SU-DHL-6 (cell line): Measurements from ENCODE around the gene RAB33A.

Experiments
- H2AFZ ChIP-seq: fragments of 200-600 bp; sonication (generic); 2 replicates; pipeline ENCODE4 v1.6.1; 2014; ENCODE audit warnings: low read depth, mild to moderate bottlenecking, moderate library complexity, mixed read lengths, antibody characterized with exemption, low read length; ENCODE audit not compliant: severe bottlenecking
- H3F3A ChIP-seq: fragments of 200-600 bp; shearing (Covaris generic); 2 replicates; pipeline ENCODE4 v1.6.0; 2016; ENCODE audit warnings: antibody characterized with exemption, mild to moderate bottlenecking; ENCODE audit not compliant: insufficient read depth
- H3K27ac ChIP-seq: fragments of 200-600 bp; sonication (generic); 2 replicates; pipeline ENCODE4 v1.5.1; 2016; ENCODE audit warnings: low read depth, mild to moderate bottlenecking, low read length, moderate library complexity, mixed read lengths
- H3K27me3 ChIP-seq: fragments of 200-600 bp; sonication (generic), shearing (Covaris generic); 2 replicates; pipeline ENCODE4 v1.6.0; 2014; ENCODE audit warnings: mild to moderate bottlenecking, low read length
- H3K36me3 ChIP-seq: fragments of 200-600 bp; sonication (generic); 2 replicates; pipeline ENCODE4 v1.6.1; 2014; ENCODE audit warnings: mild to moderate bottlenecking, low read length, mixed read lengths
- H3K4me2 ChIP-seq: fragments of 300-600, 200-600 bp; shearing (Covaris generic), sonication (generic); 2 replicates; pipeline ENCODE4 v1.6.0; 2014; ENCODE audit warnings: low read length, low read depth, mild to moderate bottlenecking; ENCODE audit not compliant: poor library complexity, severe bottlenecking
- H3K4me3 ChIP-seq: fragments of 200-600 bp; sonication (generic); 2 replicates; pipeline ENCODE4 v1.5.1; 2014; ENCODE audit warnings: antibody characterized with exemption, low read length, mild to moderate bottlenecking, mixed read lengths; ENCODE audit not compliant: insufficient read depth, poor library complexity, severe bottlenecking
- H3K79me2 ChIP-seq: fragments of 200-600 bp; sonication (generic); 2 replicates; pipeline ENCODE4 v1.6.1; 2014; ENCODE audit warnings: mild to moderate bottlenecking, low read length, moderate library complexity; ENCODE audit not compliant: insufficient read depth
- H3K9ac ChIP-seq: fragments of 200-600 bp; sonication (generic); 2 replicates; pipeline ENCODE4 v1.7.0; 2014; ENCODE audit warnings: mild to moderate bottlenecking, low read length
- H3K9me2 ChIP-seq: fragments of 200-600 bp; sonication (generic); replicated peaks from 2 replicates; pipeline ENCODE4 v1.6.1; 2014; ENCODE audit warnings: low read length; ENCODE audit not compliant: insufficient read depth
- H3K9me3 ChIP-seq: fragments of 200-600 bp; sonication (generic); 2 replicates; pipeline ENCODE4 v1.6.1; 2014; ENCODE audit warnings: low read length, mixed read lengths; ENCODE audit not compliant: insufficient read depth
- H4K20me1 ChIP-seq: fragments of 200-600 bp; sonication (generic); 2 replicates; pipeline ENCODE4 v1.6.1; 2014; ENCODE audit warnings: low read depth, mild to moderate bottlenecking, antibody characterized with exemption, low read length, moderate library complexity, mixed read lengths
- EZH2phosphoT487 ChIP-seq: fragments of 200-600 bp; sonication (generic), shearing (Covaris generic); conservative IDR thresholded peaks from 2 replicates; pipeline ENCODE4 v1.6.1; 2018; ENCODE audit warnings: mild to moderate bottlenecking, antibody characterized with exemption, low read length, moderate library complexity, mixed read lengths
- TF ChIP-seq, protein P1 (sequence below): fragments of 200-600 bp; sonication (generic); IDR thresholded peaks from one replicate; pipeline ENCODE4 v1.5.1; 2017; ENCODE audit warnings: antibody characterized with exemption, mild to moderate bottlenecking, low read length, moderate library complexity; ENCODE audit not compliant: insufficient read depth, poor library complexity, severe bottlenecking

Gene RAB33A

DNA sequence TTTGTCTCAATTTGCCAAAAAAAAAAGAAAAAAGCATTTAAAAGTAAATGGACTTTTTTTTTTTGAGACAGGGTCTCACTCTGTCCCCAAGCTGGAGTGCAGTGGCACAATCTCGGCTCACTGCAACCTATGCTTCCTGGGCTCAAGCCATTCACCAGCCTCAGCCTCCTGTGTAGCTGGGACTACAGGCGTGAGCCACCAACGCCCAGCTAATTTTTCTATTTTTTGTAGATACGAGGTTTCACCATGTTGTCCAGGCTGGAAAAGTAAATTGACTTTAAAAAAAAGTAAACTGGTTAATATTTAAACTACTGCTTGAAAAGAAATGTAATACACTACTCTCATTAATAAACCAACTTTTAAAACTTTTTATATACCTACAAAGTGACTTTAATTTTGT is 12.0 kb upstream of the RAB33A start:
- H4K20me1 ChIP-seq, result no peaks in the 10 kb centered on the region
- no peak overlapping the region for H3K27ac ChIP-seq
- no peak overlapping the region for H2AFZ ChIP-seq
- no peaks in the 10 kb centered on the region for H3K36me3 ChIP-seq
- H3K9me2 ChIP-seq, result no peaks in the 10 kb centered on the region
- no peak overlapping the region for H3K4me2 ChIP-seq
- no peaks in the 10 kb centered on the region for H3K9me3 ChIP-seq
- TF ChIP-seq EZH2phosphoT487, result no peak
- TF ChIP-seq, protein P1, sequence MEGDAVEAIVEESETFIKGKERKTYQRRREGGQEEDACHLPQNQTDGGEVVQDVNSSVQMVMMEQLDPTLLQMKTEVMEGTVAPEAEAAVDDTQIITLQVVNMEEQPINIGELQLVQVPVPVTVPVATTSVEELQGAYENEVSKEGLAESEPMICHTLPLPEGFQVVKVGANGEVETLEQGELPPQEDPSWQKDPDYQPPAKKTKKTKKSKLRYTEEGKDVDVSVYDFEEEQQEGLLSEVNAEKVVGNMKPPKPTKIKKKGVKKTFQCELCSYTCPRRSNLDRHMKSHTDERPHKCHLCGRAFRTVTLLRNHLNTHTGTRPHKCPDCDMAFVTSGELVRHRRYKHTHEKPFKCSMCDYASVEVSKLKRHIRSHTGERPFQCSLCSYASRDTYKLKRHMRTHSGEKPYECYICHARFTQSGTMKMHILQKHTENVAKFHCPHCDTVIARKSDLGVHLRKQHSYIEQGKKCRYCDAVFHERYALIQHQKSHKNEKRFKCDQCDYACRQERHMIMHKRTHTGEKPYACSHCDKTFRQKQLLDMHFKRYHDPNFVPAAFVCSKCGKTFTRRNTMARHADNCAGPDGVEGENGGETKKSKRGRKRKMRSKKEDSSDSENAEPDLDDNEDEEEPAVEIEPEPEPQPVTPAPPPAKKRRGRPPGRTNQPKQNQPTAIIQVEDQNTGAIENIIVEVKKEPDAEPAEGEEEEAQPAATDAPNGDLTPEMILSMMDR, result no peak
- peaks cover 40% of the 10 kb centered on the region for H3K79me2 ChIP-seq
- no peak overlapping the region for H3K9ac ChIP-seq
- no peaks in the 10 kb centered on the region for H3K27me3 ChIP-seq
- no peaks in the 10 kb centered on the region for H3F3A ChIP-seq
- H3K4me3 ChIP-seq, result no peak overlapping the region

DNA sequence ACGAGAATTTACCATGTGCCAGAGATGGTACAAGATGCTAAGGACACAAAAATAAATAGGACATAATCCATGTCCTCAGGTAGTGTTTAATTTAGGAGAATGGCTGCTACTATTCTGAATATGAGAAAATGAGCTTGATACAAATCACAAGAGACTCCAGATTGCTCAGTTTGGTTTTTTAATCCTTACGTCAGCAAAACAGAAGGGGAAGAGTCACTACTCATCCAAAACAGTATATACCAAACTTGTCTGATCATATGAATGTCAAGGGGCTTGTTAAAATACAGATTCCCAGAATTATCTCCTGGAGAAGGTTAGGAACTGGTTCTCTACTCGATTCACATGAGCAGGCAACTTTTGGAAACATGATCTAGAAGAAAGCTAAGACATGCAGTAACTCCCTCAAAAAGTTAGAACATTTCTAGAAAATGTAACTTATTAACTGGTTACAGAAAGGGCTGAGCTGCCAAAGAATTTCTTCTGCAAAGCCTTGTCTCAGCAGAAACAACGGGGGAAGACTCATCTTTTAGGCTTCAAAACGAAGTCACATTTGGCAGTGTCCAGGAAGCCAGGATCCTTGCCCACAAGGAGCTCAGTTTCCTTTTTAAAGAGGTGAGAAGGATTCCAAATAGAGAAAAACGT is 9.5 kb upstream of the RAB33A start:
- H3K36me3 ChIP-seq, result no peaks in the 10 kb centered on the region
- no peaks in the 10 kb centered on the region for H3K9me3 ChIP-seq
- TF ChIP-seq, protein P1, result no peak
- TF ChIP-seq EZH2phosphoT487, result no peak
- H3K27ac ChIP-seq, result no peak overlapping the region
- no peaks in the 10 kb centered on the region for H3K9me2 ChIP-seq
- H3K4me3 ChIP-seq, result no peak overlapping the region
- H3K79me2 ChIP-seq, result peaks cover 53% of the 10 kb centered on the region
- no peaks in the 10 kb centered on the region for H4K20me1 ChIP-seq
- H3F3A ChIP-seq, result no peaks in the 10 kb centered on the region
- H3K4me2 ChIP-seq, result no peak overlapping the region
- no peaks in the 10 kb centered on the region for H3K27me3 ChIP-seq
- no peak overlapping the region for H3K9ac ChIP-seq
- H2AFZ ChIP-seq, result no peak overlapping the region

DNA sequence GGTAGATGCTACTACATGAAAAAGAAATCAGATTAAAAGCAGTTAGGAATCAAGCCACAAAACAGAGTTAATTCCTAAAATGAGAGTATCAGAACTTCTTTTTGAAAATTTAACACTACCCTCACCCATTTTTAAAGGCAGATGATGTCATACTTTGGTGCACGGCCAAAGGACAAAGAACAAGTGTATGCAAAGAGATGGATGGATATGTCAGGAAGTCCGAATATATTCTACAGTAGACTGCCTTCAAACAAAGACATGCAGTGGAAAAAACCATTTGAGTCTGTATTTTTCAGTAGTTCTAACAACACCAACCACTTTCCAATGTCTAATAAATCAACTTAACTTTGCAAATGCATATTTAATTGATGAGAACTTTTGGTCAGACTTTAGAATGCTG is 8.4 kb upstream of the RAB33A start:
- H3K27me3 ChIP-seq, result no peaks in the 10 kb centered on the region
- no peaks in the 10 kb centered on the region for H3K9me2 ChIP-seq
- no peak overlapping the region for H3K27ac ChIP-seq
- no peaks in the 10 kb centered on the region for H3F3A ChIP-seq
- TF ChIP-seq, protein P1, result no peak
- no peak for TF ChIP-seq EZH2phosphoT487
- H3K9me3 ChIP-seq, result no peaks in the 10 kb centered on the region
- H3K36me3 ChIP-seq, result no peaks in the 10 kb centered on the region
- no peak overlapping the region for H2AFZ ChIP-seq
- H3K9ac ChIP-seq, result no peak overlapping the region
- H4K20me1 ChIP-seq, result no peaks in the 10 kb centered on the region
- H3K4me2 ChIP-seq, result no peak overlapping the region
- peaks cover 51% of the 10 kb centered on the region for H3K79me2 ChIP-seq
- H3K4me3 ChIP-seq, result no peak overlapping the region
